AG20443 (cell line): ENCODE measurements around the gene FAM120C.

Experiments
- DNase-seq: peaks from one replicate; pipeline ENCODE4 v3.0.0; 2012; ENCODE audit warnings: low spot score, mixed read lengths

Gene FAM120C

DNA sequence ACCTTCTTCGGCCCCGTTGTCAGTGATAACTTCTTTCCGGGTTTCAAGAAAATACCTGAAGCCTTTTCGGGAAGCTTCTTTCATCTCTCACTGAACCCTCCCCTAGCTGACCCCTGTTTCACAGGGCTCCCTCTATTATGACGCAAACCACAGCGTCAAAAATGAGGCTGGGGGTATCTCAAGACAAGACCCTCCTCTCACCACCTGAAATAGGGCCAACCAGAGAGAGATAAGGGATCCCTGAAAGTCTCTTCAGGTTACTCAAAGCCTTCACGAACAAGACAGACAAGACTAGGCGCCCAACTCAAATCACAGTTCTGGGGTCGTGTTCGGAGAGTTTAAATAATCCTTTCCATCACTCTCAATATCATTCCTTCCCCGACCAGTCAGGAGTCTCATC, 140.0 kb downstream of the FAM120C start:
- no peak for DNase-seq

DNA sequence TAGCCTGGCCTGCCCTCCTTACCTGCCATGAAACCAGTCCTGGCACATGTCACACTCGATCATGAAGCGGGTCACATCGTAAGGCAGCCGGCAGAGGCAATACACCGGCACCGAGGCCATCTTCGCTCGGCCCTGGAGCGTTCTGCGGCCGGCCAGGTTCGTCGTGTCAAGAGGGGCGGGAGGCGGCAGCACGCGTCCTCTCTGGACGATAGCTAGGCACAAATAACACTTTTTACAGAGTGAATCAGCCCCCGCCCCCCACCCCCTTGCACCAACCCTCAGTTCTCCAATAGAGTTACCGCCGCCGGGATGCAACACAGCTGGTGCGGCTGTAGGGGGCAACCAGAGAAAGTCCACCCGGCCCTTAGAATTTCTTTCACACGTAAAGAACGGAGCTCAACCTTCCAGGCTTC, 140.4 kb downstream of the FAM120C start:
- peak; percentile 78 for DNase-seq

DNA sequence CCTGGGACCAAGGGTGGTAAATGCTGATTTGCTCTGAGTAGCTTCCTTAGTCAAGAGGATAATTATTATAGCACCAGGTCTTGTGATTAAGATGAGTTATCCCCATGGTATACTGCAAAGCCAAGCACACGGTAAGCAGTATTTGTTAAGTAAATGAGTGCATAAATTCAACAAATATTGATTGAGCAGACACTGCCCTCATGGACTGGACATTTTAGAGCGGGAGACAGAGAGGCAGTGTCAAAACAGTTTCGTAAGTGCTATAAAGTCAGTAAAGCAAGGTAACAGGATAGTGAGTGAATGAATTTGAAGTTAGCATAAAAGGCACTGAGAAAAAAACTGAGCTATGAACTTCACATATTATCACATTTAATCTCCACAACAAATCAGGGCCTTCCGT, 152.7 kb downstream of the FAM120C start:
- DNase-seq, result no peak

DNA sequence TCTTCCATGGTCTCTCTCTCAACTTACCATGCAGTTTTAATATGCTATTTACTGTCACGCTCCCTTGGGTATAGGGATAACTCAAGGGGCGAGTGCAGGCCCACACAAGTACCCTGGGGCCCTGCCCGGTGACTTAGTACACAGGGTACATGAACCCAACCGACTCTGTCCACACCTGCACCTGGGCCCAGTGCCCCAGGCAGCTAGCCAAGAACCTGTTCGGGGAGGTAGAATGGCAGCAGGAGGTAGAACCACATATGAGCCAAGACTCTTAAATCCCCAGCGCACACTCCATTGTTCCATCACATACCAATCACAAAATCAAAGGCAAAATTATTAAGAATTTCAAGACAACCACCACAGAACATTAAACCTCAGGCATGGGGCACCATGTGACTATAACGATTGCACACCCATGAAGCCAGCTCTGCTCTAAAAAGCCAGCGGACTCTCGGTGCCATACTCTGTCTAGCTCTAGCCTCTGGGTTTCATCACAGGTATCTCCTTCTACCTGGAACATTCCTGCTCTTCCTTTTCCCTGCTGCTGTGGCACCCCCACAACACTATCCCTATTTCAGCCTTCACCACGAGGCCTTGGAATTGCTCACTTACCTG, 153.4 kb downstream of the FAM120C start:
- no peak for DNase-seq

DNA sequence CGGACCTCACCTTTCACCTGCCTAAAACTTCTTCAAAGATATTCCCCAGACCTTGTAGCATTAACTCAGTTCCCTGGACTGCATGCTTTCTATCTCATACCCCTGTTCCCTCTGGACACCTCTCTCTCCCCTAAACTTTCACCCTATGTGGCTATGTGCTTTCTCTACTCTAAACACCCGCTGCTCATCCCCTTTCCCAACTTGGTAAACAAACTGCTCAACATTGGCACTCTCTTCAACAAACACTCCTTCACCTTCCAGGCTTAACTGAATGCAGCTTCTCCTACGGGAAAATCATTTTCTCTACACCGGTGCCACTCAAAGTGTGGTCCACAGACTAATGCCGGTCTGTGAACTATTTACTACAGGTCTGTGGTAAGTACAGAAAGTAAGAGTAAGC, 158.7 kb downstream of the FAM120C start:
- no peak for DNase-seq
